ENCODE data around the gene CUL2.
"Not testable (repeated sequence)": the region's sequence is repeated elsewhere in the genome, so short reads cannot be mapped to it uniquely, and the experiment has no call there.

Gene CUL2

GRCh38 chr10:35059481-35059880 lies 30.7 kb downstream of the CUL2 start:
- Mint-ChIP-seq H3K27ac (peak overlapping the region; percentile 43), H3K9me3 (no peaks in the 10 kb centered on the region), H3K36me3 (peaks cover 34 to 57% of the 10 kb centered on the region in 2 donors), H3K4me3 (no peak overlapping the region), H3K27me3 (no peaks in the 10 kb centered on the region), H3K4me1 (peaks cover 9 to 18% of the 10 kb centered on the region in 2 donors)
- DNase-seq (no peak), ATAC-seq (replicated peaks) (no peak)

- peaks cover 34 to 57% of the 10 kb centered on the region in 2 donors for H3K36me3 Mint-ChIP-seq
- H3K4me1 Mint-ChIP-seq: peaks cover 9 to 18% of the 10 kb centered on the region in 2 donors
- DNase-seq (no peak), ATAC-seq (replicated peaks) (no peak)
- no peak overlapping the region for H3K27ac Mint-ChIP-seq
- no peaks in the 10 kb centered on the region for H3K9me3 Mint-ChIP-seq
- H3K27me3 Mint-ChIP-seq: no peaks in the 10 kb centered on the region
- no peak overlapping the region for H3K4me3 Mint-ChIP-seq
Measured at GRCh38 chr10:35058686-35059085, 31.5 kb downstream of the CUL2 start.

- H3K27me3 Mint-ChIP-seq: no peaks in the 10 kb centered on the region
- H3K27ac Mint-ChIP-seq: no peak overlapping the region
- H3K36me3 Mint-ChIP-seq: peaks cover 34 to 57% of the 10 kb centered on the region in 2 donors
- H3K4me3 Mint-ChIP-seq: no peak overlapping the region
- ATAC-seq (replicated peaks): peak in 1 of 2 donors; percentile 29
- no peak for DNase-seq
- no peaks in the 10 kb centered on the region for H3K9me3 Mint-ChIP-seq
- peaks cover 9 to 18% of the 10 kb centered on the region in 2 donors for H3K4me1 Mint-ChIP-seq
Measured at GRCh38 chr10:35058134-35058533, 32.0 kb downstream of the CUL2 start.

- Mint-ChIP-seq H3K4me1 (peaks cover 9 to 18% of the 10 kb centered on the region in 2 donors), H3K36me3 (peaks cover 36 to 55% of the 10 kb centered on the region in 2 donors), H3K4me3 (no peak overlapping the region), H3K27me3 (no peaks in the 10 kb centered on the region), H3K27ac (no peak overlapping the region), H3K9me3 (no peaks in the 10 kb centered on the region)
- DNase-seq (no peak), ATAC-seq (replicated peaks) (no peak)
Measured at GRCh38 chr10:35056686-35057085, 33.5 kb downstream of the CUL2 start.

- Mint-ChIP-seq H3K4me3 (no peak overlapping the region), H3K9me3 (no peaks in the 10 kb centered on the region), H3K27me3 (no peaks in the 10 kb centered on the region), H3K4me1 (peaks cover 9 to 18% of the 10 kb centered on the region in 2 donors), H3K36me3 (peaks cover 36 to 55% of the 10 kb centered on the region in 2 donors), H3K27ac (no peak overlapping the region)
- ATAC-seq (replicated peaks): no peak
- no peak for DNase-seq
Measured at GRCh38 chr10:35056133-35056532, 34.0 kb downstream of the CUL2 start.

GRCh38 chr10:35050568-35050967 lies 39.6 kb downstream of the CUL2 start:
- no peak overlapping the region for H3K27ac Mint-ChIP-seq
- peaks cover 9 to 11% of the 10 kb centered on the region in 2 donors for H3K4me1 Mint-ChIP-seq
- ATAC-seq (replicated peaks) (no peak), DNase-seq (no peak)
- no peak overlapping the region for H3K4me3 Mint-ChIP-seq
- H3K36me3 Mint-ChIP-seq: peaks cover 38 to 62% of the 10 kb centered on the region in 2 donors
- no peaks in the 10 kb centered on the region for H3K9me3 Mint-ChIP-seq
- no peaks in the 10 kb centered on the region for H3K27me3 Mint-ChIP-seq

GRCh38 chr10:35046074-35046473 lies 44.1 kb downstream of the CUL2 start:
- Mint-ChIP-seq H3K9me3 (no peaks in the 10 kb centered on the region), H3K27ac (no peak overlapping the region), H3K36me3 (peaks cover 54 to 70% of the 10 kb centered on the region in 2 donors), H3K4me1 (peaks cover 9 to 20% of the 10 kb centered on the region in 2 donors), H3K4me3 (no peak overlapping the region), H3K27me3 (no peaks in the 10 kb centered on the region)
- ATAC-seq (replicated peaks): no peak
- no peak for DNase-seq

GRCh38 chr10:35045275-35045674 lies 44.9 kb downstream of the CUL2 start:
- DNase-seq; ATAC-seq (replicated peaks); H3K27me3 Mint-ChIP-seq; H3K9me3 Mint-ChIP-seq; H3K4me3 Mint-ChIP-seq; H3K27ac Mint-ChIP-seq: not testable (repeated sequence)
- Mint-ChIP-seq H3K4me1 (peaks cover 9 to 23% of the 10 kb centered on the region in 2 donors), H3K36me3 (peaks cover 50 to 65% of the 10 kb centered on the region in 2 donors)

GRCh38 chr10:35043796-35044344 lies 46.3 kb downstream of the CUL2 start:
- Mint-ChIP-seq H3K9me3 (no peaks in the 10 kb centered on the region), H3K27me3 (no peaks in the 10 kb centered on the region), H3K4me3 (no peak overlapping the region), H3K4me1 (peaks cover 8 to 16% of the 10 kb centered on the region in 2 donors), H3K27ac (no peak overlapping the region), H3K36me3 (peaks cover 45 to 59% of the 10 kb centered on the region in 2 donors)
- no peak for DNase-seq
- ATAC-seq (replicated peaks): no peak

- no peaks in the 10 kb centered on the region for H3K9me3 Mint-ChIP-seq
- H3K27ac Mint-ChIP-seq: peak overlapping the region; percentile 38
- H3K27me3 Mint-ChIP-seq: no peaks in the 10 kb centered on the region
- no peak for DNase-seq
- peaks cover 44 to 54% of the 10 kb centered on the region in 2 donors for H3K36me3 Mint-ChIP-seq
- H3K4me1 Mint-ChIP-seq: peaks cover 4 to 11% of the 10 kb centered on the region in 2 donors
- no peak for ATAC-seq (replicated peaks)
- H3K4me3 Mint-ChIP-seq: no peak overlapping the region
Measured at GRCh38 chr10:35042783-35043182, 47.4 kb downstream of the CUL2 start.

- peaks cover 39 to 44% of the 10 kb centered on the region in 2 donors for H3K36me3 Mint-ChIP-seq
- no peak overlapping the region for H3K4me3 Mint-ChIP-seq
- DNase-seq (no peak), ATAC-seq (replicated peaks) (no peak)
- H3K27ac Mint-ChIP-seq: no peak overlapping the region
- H3K4me1 Mint-ChIP-seq: peaks cover 3 to 11% of the 10 kb centered on the region in 2 donors
- no peaks in the 10 kb centered on the region for H3K27me3 Mint-ChIP-seq
- H3K9me3 Mint-ChIP-seq: no peaks in the 10 kb centered on the region
Measured at GRCh38 chr10:35041502-35041879, 48.6 kb downstream of the CUL2 start.

- H3K27ac Mint-ChIP-seq: no peak overlapping the region
- DNase-seq (no peak), ATAC-seq (replicated peaks) (no peak)
- peaks cover 35 to 44% of the 10 kb centered on the region in 2 donors for H3K36me3 Mint-ChIP-seq
- no peaks in the 10 kb centered on the region for H3K27me3 Mint-ChIP-seq
- H3K9me3 Mint-ChIP-seq: no peaks in the 10 kb centered on the region
- H3K4me3 Mint-ChIP-seq: no peak overlapping the region
- H3K4me1 Mint-ChIP-seq: peaks cover 0 to 11% of the 10 kb centered on the region in 2 donors
Measured at GRCh38 chr10:35040760-35041501, 49.2 kb downstream of the CUL2 start.

GRCh38 chr10:35037104-35037503 lies 53.0 kb downstream of the CUL2 start:
- Mint-ChIP-seq H3K9me3 (no peaks in the 10 kb centered on the region), H3K36me3 (peaks cover 19 to 36% of the 10 kb centered on the region in 2 donors), H3K4me1 (peaks cover 0 to 11% of the 10 kb centered on the region in 2 donors), H3K4me3 (no peak overlapping the region), H3K27ac (no peak overlapping the region), H3K27me3 (no peaks in the 10 kb centered on the region)
- DNase-seq (no peak), ATAC-seq (replicated peaks) (no peak)

- H3K27ac Mint-ChIP-seq: peak overlapping the region; percentile 43
- no peak overlapping the region for H3K4me3 Mint-ChIP-seq
- no peaks in the 10 kb centered on the region for H3K27me3 Mint-ChIP-seq
- H3K36me3 Mint-ChIP-seq: peaks cover 13 to 28% of the 10 kb centered on the region in 2 donors
- H3K4me1 Mint-ChIP-seq: no peaks in the 10 kb centered on the region
- no peaks in the 10 kb centered on the region for H3K9me3 Mint-ChIP-seq
- no peak for DNase-seq
- ATAC-seq (replicated peaks): no peak
Measured at GRCh38 chr10:35035606-35036005, 54.5 kb downstream of the CUL2 start.

- DNase-seq (no peak), ATAC-seq (replicated peaks) (no peak)
- Mint-ChIP-seq H3K27ac (no peak overlapping the region), H3K27me3 (no peaks in the 10 kb centered on the region), H3K4me3 (no peak overlapping the region), H3K4me1 (no peaks in the 10 kb centered on the region), H3K36me3 (peaks cover 17 to 25% of the 10 kb centered on the region in 2 donors), H3K9me3 (no peaks in the 10 kb centered on the region)
Measured at GRCh38 chr10:35027567-35027966, 62.6 kb downstream of the CUL2 start.
